MM.1S (cell line): Measurements from ENCODE around the gene PRSS33.

ENCODE experiments used
- DNase-seq: peaks from one replicate; pipeline ENCODE4 v3.0.0-alpha.2; 2015
- H2AFZ ChIP-seq: fragments of 300-600 bp; sonication (generic); 2 replicates; pipeline ENCODE4 v1.6.0; 2016; ENCODE audit warnings: antibody characterized with exemption, low read length
- H3F3A ChIP-seq: fragments of 300-600 bp; sonication (generic); 2 replicates; pipeline ENCODE4 v1.6.1; 2016; ENCODE audit warnings: mild to moderate bottlenecking, antibody characterized with exemption, low read length, moderate library complexity, mixed read lengths; ENCODE audit not compliant: insufficient read depth
- H3K27ac ChIP-seq: fragments of 300-600 bp; sonication (generic); 2 replicates; pipeline ENCODE4 v1.5.1; 2016; ENCODE audit warnings: mild to moderate bottlenecking, low read length
- H3K27me3 ChIP-seq: fragments of 300-600 bp; sonication (generic); replicated peaks from 2 replicates; pipeline ENCODE4 v1.6.0; 2016; ENCODE audit warnings: low read length; ENCODE audit not compliant: insufficient read depth
- H3K36me3 ChIP-seq: fragments of 300-600 bp; sonication (generic); replicated peaks from 2 replicates; pipeline ENCODE4 v1.6.1; 2016; ENCODE audit warnings: mild to moderate bottlenecking, low read length, mixed read lengths; ENCODE audit not compliant: insufficient read depth
- H3K4me1 ChIP-seq: fragments of 300-600 bp; sonication (generic); 2 replicates; pipeline ENCODE4 v1.6.1; 2016; ENCODE audit warnings: low read length, mixed read lengths
- H3K4me2 ChIP-seq: fragments of 300-600 bp; sonication (generic); 2 replicates; pipeline ENCODE4 v1.6.0; 2016; ENCODE audit warnings: low read depth, low read length
- H3K4me3 ChIP-seq: fragments of 300-600 bp; sonication (generic); 2 replicates; pipeline ENCODE4 v1.5.1; 2016; ENCODE audit warnings: low read length, mixed read lengths
- H3K79me2 ChIP-seq: fragments of 300-600 bp; sonication (generic); 2 replicates; pipeline ENCODE4 v1.6.1; 2016; ENCODE audit warnings: mixed run types, low read length, mixed read lengths
- H3K9ac ChIP-seq: fragments of 300-600 bp; sonication (generic); 2 replicates; pipeline ENCODE4 v1.6.1; 2016; ENCODE audit warnings: low read length, mixed read lengths
- H3K9me2 ChIP-seq: fragments of 300-600 bp; sonication (generic); replicated peaks from 2 replicates; pipeline ENCODE4 v1.6.1; 2016; ENCODE audit warnings: mild to moderate bottlenecking, low read length, mixed read lengths; ENCODE audit not compliant: insufficient read depth
- H3K9me3 ChIP-seq: fragments of 300-600 bp; sonication (generic); replicated peaks from 2 replicates; pipeline ENCODE4 v1.6.1; 2016; ENCODE audit warnings: mild to moderate bottlenecking, low read length, mixed read lengths; ENCODE audit not compliant: insufficient read depth
- H4K20me1 ChIP-seq: fragments of 300-600 bp; sonication (generic); 2 replicates; pipeline ENCODE4 v1.6.1; 2016; ENCODE audit warnings: mild to moderate bottlenecking, low read length, moderate library complexity, mixed read lengths; ENCODE audit not compliant: insufficient read depth
- EZH2 ChIP-seq: fragments of 300-600 bp; sonication (generic); optimal IDR thresholded peaks from 2 replicates; pipeline ENCODE3; 2017; ENCODE audit warnings: low read depth, mild to moderate bottlenecking, antibody characterized with exemption, low read length, mixed read lengths
- EZH2phosphoT487 ChIP-seq: fragments of 300-600 bp; sonication (generic); IDR thresholded peaks from 2 replicates; pipeline ENCODE4 v1.6.1; 2018; ENCODE audit warnings: antibody characterized with exemption, low read length
- TF ChIP-seq, protein P1 (sequence below): fragments of 300-600 bp; sonication (generic); IDR thresholded peaks from 2 replicates; pipeline ENCODE4 v1.5.1; 2016; ENCODE audit warnings: antibody characterized with exemption, low read length, mixed read lengths

PRSS33 gene

DNA sequence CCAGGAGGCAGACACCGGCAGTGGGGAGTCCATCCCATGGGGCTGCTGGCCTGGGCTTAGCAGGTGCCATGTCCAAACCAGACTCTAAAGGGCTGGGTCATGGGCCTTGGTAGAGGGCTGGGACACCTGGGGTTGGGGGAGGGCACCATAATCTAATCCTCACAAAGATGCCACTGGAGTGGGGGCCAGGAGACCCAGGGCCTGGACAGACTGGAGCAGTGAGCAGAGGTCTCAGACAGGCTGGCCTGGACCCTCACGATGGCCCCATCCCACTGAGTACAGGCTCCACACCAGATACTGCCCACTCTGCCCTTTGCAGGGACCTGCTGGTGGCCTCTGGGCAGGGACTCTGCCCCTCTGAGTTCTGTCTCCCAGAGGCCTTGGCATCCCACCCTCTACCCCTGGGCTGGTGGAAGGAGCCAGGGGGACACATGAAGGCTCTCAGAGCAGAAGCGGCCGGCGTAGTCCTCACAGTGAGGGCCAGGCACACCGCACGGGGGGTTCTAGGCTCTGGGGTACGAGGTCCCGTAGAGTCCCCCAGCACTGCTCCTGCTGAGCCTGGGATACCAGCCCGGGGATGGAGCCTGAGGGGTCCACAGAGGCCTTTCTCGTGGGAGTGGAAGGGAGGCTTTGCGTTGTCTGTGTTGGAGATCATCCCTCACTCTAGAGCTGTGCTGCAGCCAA, 44.9 kb downstream of the PRSS33 start:
- no peak overlapping the region for H3K9ac ChIP-seq
- H3K27ac ChIP-seq = no peak overlapping the region
- H3K4me2 ChIP-seq = no peak overlapping the region
- no peaks in the 10 kb centered on the region for H3K36me3 ChIP-seq
- no peaks in the 10 kb centered on the region for H3K9me3 ChIP-seq
- H3K4me3 ChIP-seq = no peak overlapping the region
- no peak for TF ChIP-seq EZH2phosphoT487
- no peak for TF ChIP-seq EZH2
- TF ChIP-seq, protein P1, sequence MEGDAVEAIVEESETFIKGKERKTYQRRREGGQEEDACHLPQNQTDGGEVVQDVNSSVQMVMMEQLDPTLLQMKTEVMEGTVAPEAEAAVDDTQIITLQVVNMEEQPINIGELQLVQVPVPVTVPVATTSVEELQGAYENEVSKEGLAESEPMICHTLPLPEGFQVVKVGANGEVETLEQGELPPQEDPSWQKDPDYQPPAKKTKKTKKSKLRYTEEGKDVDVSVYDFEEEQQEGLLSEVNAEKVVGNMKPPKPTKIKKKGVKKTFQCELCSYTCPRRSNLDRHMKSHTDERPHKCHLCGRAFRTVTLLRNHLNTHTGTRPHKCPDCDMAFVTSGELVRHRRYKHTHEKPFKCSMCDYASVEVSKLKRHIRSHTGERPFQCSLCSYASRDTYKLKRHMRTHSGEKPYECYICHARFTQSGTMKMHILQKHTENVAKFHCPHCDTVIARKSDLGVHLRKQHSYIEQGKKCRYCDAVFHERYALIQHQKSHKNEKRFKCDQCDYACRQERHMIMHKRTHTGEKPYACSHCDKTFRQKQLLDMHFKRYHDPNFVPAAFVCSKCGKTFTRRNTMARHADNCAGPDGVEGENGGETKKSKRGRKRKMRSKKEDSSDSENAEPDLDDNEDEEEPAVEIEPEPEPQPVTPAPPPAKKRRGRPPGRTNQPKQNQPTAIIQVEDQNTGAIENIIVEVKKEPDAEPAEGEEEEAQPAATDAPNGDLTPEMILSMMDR = no peak
- no peaks in the 10 kb centered on the region for H3K79me2 ChIP-seq
- H4K20me1 ChIP-seq = no peaks in the 10 kb centered on the region
- H3K4me1 ChIP-seq = no peaks in the 10 kb centered on the region
- peaks cover 19% of the 10 kb centered on the region; the same call in 1 of the 2 replicates for H3K27me3 ChIP-seq
- H3K9me2 ChIP-seq = no peaks in the 10 kb centered on the region
- no peaks in the 10 kb centered on the region for H3F3A ChIP-seq
- no peak for DNase-seq
- H2AFZ ChIP-seq = no peak overlapping the region

DNA sequence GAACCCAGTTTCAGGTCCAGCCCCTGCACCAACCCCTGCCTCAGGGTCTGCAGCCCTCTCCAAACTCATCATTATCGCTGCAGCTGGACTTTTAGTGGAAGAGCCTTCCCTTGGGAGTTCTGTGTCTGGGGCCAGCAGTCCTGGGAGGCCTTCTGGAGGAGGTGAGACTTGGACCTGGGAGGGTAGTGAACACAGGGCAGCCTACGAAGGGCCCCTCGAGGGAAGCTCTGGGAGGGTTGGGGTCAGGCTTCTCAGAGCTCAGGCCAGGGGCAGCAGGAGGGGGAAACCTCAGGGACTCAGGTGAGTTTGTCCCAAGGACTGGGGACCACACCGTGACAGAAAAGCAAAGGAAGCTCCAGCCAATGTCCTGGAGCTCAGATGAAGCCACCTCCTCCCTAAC, 46.2 kb downstream of the PRSS33 start:
- Histone ChIP-seq H3F3A (no peaks in the 10 kb centered on the region), H3K36me3 (no peaks in the 10 kb centered on the region), H2AFZ (no peak overlapping the region), H4K20me1 (no peaks in the 10 kb centered on the region), H3K9me3 (no peaks in the 10 kb centered on the region), H3K9me2 (no peaks in the 10 kb centered on the region), H3K27ac (no peak overlapping the region), H3K9ac (no peak overlapping the region), H3K4me2 (no peak overlapping the region), H3K4me3 (no peak overlapping the region), H3K4me1 (no peaks in the 10 kb centered on the region), H3K79me2 (no peaks in the 10 kb centered on the region), H3K27me3 (peaks cover 19% of the 10 kb centered on the region; the same call in 1 of the 2 replicates)
- TF ChIP-seq, protein P1 = no peak
- TF ChIP-seq EZH2phosphoT487 = no peak
- no peak for TF ChIP-seq EZH2
- DNase-seq = no peak

DNA sequence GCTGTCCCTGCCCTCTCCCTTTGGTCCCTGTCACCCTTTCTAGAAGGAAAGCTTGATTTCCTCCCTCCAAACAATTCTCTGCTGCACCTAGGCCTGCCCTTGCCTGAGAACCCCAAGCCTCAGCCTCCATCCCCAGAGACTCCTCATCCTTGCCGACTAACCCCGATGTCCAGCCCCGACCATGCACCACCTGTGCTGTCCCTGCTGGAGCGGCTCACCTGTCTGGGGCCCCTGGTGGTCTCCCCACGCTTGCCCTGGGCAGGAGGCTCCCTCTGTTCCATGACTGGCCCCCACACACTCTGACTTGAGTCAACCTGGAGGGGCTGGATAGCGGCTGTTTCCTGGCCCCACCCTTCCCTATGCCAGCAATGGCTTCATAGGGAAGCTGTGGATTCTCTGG, 46.9 kb downstream of the PRSS33 start:
- Histone ChIP-seq H3K9me2 (no peaks in the 10 kb centered on the region), H3K9me3 (no peaks in the 10 kb centered on the region), H3K27ac (no peak overlapping the region), H3K9ac (no peak overlapping the region), H3K36me3 (no peaks in the 10 kb centered on the region), H3K79me2 (no peaks in the 10 kb centered on the region), H3K4me3 (no peak overlapping the region), H3F3A (no peaks in the 10 kb centered on the region), H3K27me3 (peaks cover 17% of the 10 kb centered on the region; the same call in 1 of the 2 replicates), H4K20me1 (no peaks in the 10 kb centered on the region), H2AFZ (no peak overlapping the region), H3K4me2 (no peak overlapping the region), H3K4me1 (no peaks in the 10 kb centered on the region)
- no peak for DNase-seq
- TF ChIP-seq, protein P1 = no peak
- TF ChIP-seq EZH2phosphoT487 = no peak
- TF ChIP-seq EZH2 = no peak
